Fibroblast of pulmonary artery (primary cell): ENCODE results near the gene DGKB.

Experiments used
- DNase-seq: peaks from one replicate; pipeline ENCODE4 v3.0.0-alpha.2; 2010; ENCODE audit warnings: low read depth
- H3K4me3 ChIP-seq: replicated peaks from 2 replicates; pipeline ENCODE4 v1.5.1; 2011; ENCODE audit warnings: low read depth, mild to moderate bottlenecking, control low read depth, low read length, moderate library complexity
- TF ChIP-seq, protein P1 (sequence below): IDR thresholded peaks from 2 replicates; pipeline ENCODE4 v1.5.1; 2011; ENCODE audit warnings: mild to moderate bottlenecking, control low read depth, low read length, inconsistent platforms; ENCODE audit errors: missing control alignments

Gene DGKB

DNA sequence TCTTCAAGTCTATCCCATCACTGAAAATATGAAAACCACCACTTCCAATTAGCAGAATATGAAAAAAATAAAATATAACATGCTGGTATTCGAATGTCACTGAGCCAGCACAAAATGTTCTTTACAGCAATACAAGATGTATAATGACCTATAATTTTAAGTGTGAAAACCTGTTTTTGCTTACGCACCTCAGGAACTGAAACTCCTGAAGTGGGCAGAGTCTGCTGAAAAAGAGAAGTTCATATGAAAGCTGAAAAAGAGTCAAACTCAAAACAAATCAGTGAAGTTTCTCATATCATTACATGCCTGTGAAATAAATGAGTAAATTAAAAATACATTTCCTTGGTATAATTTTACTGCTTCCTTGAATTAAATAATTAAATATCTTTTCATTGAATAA lies 272.5 kb downstream of the DGKB start:
- no peak for DNase-seq
- TF ChIP-seq, protein P1, sequence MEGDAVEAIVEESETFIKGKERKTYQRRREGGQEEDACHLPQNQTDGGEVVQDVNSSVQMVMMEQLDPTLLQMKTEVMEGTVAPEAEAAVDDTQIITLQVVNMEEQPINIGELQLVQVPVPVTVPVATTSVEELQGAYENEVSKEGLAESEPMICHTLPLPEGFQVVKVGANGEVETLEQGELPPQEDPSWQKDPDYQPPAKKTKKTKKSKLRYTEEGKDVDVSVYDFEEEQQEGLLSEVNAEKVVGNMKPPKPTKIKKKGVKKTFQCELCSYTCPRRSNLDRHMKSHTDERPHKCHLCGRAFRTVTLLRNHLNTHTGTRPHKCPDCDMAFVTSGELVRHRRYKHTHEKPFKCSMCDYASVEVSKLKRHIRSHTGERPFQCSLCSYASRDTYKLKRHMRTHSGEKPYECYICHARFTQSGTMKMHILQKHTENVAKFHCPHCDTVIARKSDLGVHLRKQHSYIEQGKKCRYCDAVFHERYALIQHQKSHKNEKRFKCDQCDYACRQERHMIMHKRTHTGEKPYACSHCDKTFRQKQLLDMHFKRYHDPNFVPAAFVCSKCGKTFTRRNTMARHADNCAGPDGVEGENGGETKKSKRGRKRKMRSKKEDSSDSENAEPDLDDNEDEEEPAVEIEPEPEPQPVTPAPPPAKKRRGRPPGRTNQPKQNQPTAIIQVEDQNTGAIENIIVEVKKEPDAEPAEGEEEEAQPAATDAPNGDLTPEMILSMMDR: no peak

GRCh38 chr7:14628516-14628915 lies 274.0 kb downstream of the DGKB start:
- TF ChIP-seq, protein P1: no peak
- no peak for DNase-seq
- H3K4me3 ChIP-seq: no peak overlapping the region

More for the DNA sequence above, 272.5 kb downstream of the DGKB start:
- no peak overlapping the region for H3K4me3 ChIP-seq

DNA sequence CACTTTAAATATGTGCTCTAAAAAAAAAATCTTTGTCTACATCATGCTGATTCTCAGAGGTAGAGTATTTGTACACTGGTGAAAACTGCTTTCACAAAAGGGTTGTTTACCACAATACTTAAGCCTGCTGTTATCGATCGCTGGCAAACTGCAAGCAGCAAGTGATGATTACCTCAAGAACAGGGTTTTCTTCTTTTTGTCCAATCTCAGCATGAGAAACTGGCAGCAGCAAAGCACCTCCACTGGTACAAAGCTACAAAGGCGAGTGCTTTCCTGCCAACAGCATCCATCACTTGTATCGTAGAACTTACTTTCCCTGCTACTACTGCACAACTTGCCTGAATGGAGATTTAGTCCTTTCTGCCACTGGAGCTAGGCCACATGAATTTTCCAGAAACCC lies 276.5 kb downstream of the DGKB start:
- no peak for DNase-seq
- H3K4me3 ChIP-seq: no peak overlapping the region
- TF ChIP-seq, protein P1: no peak

GRCh38 chr7:14622559-14622958 lies 280.0 kb downstream of the DGKB start:
- no peak overlapping the region for H3K4me3 ChIP-seq
- TF ChIP-seq, protein P1: no peak
- no peak for DNase-seq

DNA sequence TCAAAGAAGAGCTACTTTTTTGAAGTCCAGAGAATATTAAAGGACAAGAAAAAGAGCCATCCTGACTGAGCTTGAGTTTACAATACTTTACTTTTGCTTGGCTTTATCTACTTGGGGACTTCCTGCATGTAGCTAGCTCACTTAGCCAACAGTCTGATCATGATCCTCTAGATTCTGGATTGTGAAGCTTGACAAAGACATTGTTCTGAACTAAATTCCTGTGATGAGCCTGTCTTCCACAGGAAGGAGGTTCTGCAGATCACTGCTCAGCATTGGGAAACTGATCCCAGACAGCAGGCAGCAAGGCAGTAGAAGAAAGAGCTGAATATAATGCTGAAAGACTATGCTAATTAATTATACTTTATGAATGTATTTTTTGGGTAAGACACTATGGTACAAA lies 296.4 kb downstream of the DGKB start:
- peak; percentile 39 for DNase-seq
- no peak overlapping the region for H3K4me3 ChIP-seq
- TF ChIP-seq, protein P1: no peak

GRCh38 chr7:14604606-14605005 lies 297.9 kb downstream of the DGKB start:
- TF ChIP-seq, protein P1: no peak
- H3K4me3 ChIP-seq: no peak overlapping the region
- no peak for DNase-seq

GRCh38 chr7:14602851-14603250 lies 299.7 kb downstream of the DGKB start:
- TF ChIP-seq, protein P1: no peak
- no peak overlapping the region for H3K4me3 ChIP-seq
- DNase-seq: no peak
